ENCODE results near the gene LIX1L. TPM values are rescaled to one million over a fixed set of nuclear protein-coding genes. Genes with fewer than 3 reads are reported as not detected.

The LIX1L gene
- total and polyA plus RNA-seq, 9 donors: 28.7 to 102 (median 69.4) TPM

DNA sequence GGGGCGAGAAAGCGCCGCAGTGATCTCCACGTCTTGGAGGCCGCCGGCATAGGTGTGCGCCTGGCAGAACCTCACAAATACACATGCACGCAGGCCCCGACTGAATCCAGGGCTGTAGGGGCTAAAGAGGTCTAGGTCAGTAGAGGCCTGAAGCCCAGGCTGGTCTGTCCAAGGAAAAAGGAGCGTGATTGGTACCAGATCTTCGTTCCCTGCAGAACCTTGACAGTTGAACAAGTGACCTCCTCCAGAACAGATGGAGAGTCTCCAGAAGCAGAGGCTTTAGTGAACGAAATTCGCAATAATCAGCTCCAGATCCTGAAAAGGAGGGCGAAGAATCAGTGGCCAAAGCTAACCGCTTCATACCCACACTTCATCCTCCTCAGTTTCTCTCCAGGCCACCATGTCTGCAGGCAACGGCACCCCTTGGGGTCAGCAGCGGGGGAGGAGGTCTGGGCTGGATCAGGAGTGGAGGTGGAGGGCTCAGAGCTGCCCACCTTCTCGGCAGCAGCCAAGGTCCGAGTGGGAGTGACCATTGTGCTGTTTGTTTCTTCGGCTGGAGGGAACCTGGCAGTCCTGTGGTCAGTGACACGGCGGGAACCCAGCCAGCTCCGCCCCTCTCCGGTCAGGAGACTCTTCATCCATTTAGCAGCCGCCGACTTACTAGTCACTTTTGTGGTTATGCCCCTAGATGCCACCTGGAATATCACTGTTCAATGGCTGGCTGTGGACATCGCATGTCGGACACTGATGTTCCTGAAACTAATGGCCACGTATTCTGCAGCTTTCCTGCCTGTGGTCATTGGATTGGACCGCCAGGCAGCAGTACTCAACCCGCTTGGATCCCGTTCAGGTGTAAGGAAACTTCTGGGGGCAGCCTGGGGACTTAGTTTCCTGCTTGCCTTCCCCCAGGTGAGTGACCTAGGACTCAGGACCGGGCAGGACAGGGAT, 38.6 kb downstream of the LIX1L start:
- TF ChIP-seq EP300 (IDR thresholded peaks at IDR 0.05): no peak
- no peak for TF ChIP-seq CTCF (IDR thresholded peaks at IDR 0.05)
- no peak for TF ChIP-seq POLR2A (IDR thresholded peaks at IDR 0.05)
- Histone ChIP-seq H3K36me3 (no peaks in the 10 kb centered on the region), H3K9me3 (no peaks in the 10 kb centered on the region), H3K27me3 (no peaks in the 10 kb centered on the region), H3K4me1 (ENCODE audit: insufficient read depth) (peaks cover 11% of the 10 kb centered on the region), H3K27ac (peak overlapping the region; percentile 60 to 64), H3K4me3 (peak overlapping the region; percentile 59)
- DNase-seq: peak; percentile 63 to 79 (median 69)
- intact Hi-C loops (cut with DNase I): loop anchor here in 2 of 4 donors (5.0 kb wide), 1 partner anchor 43 kb away; the partner anchor contains the start of genes ANKRD34A (in 2 of the 2) and POLR3GL (in 2 of the 2)
- WGBS, 3 donors: 1 to 2% (median 1%) methylated on average over 33 of the region's 33 CpGs

- no peaks in the 10 kb centered on the region for H3K27me3 ChIP-seq
- peak within 1 kb of the TSS; percentile 60 to 64 for H3K27ac ChIP-seq
- peak; percentile 87 to 93 (median 91) for DNase-seq
- H3K4me3 ChIP-seq: peak within 1 kb of the TSS; percentile 59
- H3K36me3 ChIP-seq: no peaks in the 10 kb centered on the region
- WGBS, 3 donors: 0 to 2% (median 1%) methylated on average over 50 to 51 of the region's 51 CpGs
- TF ChIP-seq CTCF (IDR thresholded peaks at IDR 0.05) (peak in 1 of 3 donors; percentile 27), POLR2A (IDR thresholded peaks at IDR 0.05) (peak; percentile 53), EP300 (IDR thresholded peaks at IDR 0.05) (no peak)
- peaks cover 11% of the 10 kb centered on the region for H3K4me1 ChIP-seq (ENCODE audit: insufficient read depth)
- no peaks in the 10 kb centered on the region for H3K9me3 ChIP-seq
- intact Hi-C loops (cut with DNase I): loop anchor here in 2 of 4 donors (5.0 kb wide), 1 partner anchor 44 kb away; the partner anchor contains the start of genes ANKRD34A (in 2 of the 2) and POLR3GL (in 2 of the 2)
Measured at GRCh38 chr1:145918144-145918991, 39.4 kb downstream of the LIX1L start, which contains the start of gene PEX11B. Gene PEX11B, minus strand, starts transcription at chr1:145918717. Its CDS starts 29 bp downstream, at chr1:145918688.

DNA sequence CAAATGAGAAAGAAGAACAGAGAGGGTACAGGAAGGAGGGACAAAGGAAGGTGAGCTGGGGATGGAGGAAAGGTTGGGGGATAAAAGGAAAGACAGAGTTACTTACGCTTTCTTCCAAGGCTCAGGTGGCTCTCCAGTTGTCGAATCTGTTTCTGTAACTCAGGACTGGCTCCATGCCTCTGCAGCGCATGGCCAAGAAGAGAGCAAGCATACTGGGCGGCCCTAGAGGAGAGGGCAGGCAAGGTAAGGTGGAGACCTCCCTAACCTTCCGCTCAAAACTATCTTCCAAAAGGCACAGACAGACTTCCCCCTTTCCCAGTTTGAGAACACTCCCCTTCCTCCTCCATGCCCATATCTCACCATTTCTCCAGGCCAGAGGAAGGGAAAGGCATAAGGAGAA, 40.2 kb downstream of the LIX1L start:
- intact Hi-C loops (cut with DNase I): loop anchor here in 2 of 4 donors (5.0 kb wide), 1 partner anchor 45 kb away; the partner anchor contains the start of genes ANKRD34A (in 2 of the 2) and POLR3GL (in 2 of the 2)
- Histone ChIP-seq H3K36me3 (no peaks in the 10 kb centered on the region), H3K4me3 (peak overlapping the region; percentile 59), H3K27ac (peak overlapping the region; percentile 60 to 64), H3K27me3 (no peaks in the 10 kb centered on the region), H3K9me3 (no peaks in the 10 kb centered on the region), H3K4me1 (ENCODE audit: insufficient read depth) (peaks cover 11% of the 10 kb centered on the region)
- TF ChIP-seq EP300 (IDR thresholded peaks at IDR 0.05) (no peak), POLR2A (IDR thresholded peaks at IDR 0.05) (no peak), CTCF (IDR thresholded peaks at IDR 0.05) (no peak)
- 58 to 73% (median 64%) methylated on average over 5 of the region's 5 CpGs for WGBS, 3 donors
- DNase-seq: no peak

GRCh38 chr1:145916745-145917144, 41.1 kb downstream of the LIX1L start:
- no peaks in the 10 kb centered on the region for H3K27me3 ChIP-seq
- H3K27ac ChIP-seq: no peak overlapping the region
- intact Hi-C loops (cut with DNase I): loop anchor here in 2 of 4 donors (5.0 kb wide), 1 partner anchor 46 kb away; the partner anchor contains the start of genes ANKRD34A (in 2 of the 2) and POLR3GL (in 2 of the 2)
- H3K36me3 ChIP-seq: no peaks in the 10 kb centered on the region
- H3K4me1 ChIP-seq (ENCODE audit: insufficient read depth): peaks cover 11% of the 10 kb centered on the region
- no peak for TF ChIP-seq POLR2A (IDR thresholded peaks at IDR 0.05)
- TF ChIP-seq CTCF (IDR thresholded peaks at IDR 0.05): no peak
- no peak for TF ChIP-seq EP300 (IDR thresholded peaks at IDR 0.05)
- no peaks in the 10 kb centered on the region for H3K9me3 ChIP-seq
- WGBS, 3 donors: 70 to 76% (median 75%) methylated on average over 5 of the region's 5 CpGs
- DNase-seq: no peak
- no peak overlapping the region for H3K4me3 ChIP-seq
